ENCODE data around the gene NSD1. TPM values are rescaled to one million over a fixed set of nuclear protein-coding genes. Genes with fewer than 3 reads are reported as not detected.

NSD1 gene
- polyA plus RNA-seq, 1 donor from 2014 or later = 12.8 TPM

DNA sequence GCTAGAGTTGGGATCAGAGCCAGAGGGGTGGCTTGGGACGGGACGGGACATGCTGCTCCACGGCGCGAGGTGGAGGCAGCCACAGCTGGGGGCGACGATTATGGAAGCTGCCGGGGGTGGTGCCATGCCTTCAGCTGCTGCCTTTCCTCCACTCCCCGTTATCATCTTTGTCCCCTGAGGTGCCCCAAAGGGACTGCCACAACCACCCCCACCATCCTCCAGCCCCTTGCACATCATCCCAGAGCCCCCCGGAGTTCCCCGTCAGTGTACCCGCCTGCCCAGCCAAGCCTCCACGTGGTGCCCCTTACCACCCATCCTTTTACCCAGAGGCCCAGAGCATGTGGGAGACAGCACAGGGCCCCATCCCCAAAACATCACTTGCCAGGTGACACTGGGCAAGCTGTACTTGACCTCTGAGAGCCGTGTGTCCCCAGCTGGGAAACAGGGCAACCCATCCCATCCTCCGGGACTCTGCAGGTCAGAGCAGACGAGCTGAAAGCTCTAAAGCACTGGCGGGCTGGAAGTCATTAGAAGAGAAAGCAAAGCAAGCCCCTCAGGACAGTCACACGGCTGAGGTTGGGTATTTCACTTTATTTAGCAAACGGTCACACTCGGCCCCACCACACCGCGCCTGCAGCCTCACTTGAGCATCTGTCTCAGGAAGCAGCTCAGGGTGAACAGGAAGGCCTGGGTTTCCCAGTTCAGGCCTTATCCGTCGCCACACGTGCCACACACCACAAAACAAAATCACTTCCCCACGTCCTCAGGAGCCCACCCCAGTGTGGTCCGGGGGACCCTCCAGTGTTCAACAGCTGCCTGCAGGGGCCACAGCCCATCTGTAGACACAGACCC lies 197.6 kb downstream of the NSD1 start:
- no peaks in the 10 kb centered on the region for H3K36me3 ChIP-seq (ENCODE audit: insufficient read depth, low read length)
- H3K9me2 ChIP-seq (ENCODE audit: insufficient read depth, low read length) = no peaks in the 10 kb centered on the region

GRCh38 chr5:177332031-177332895 lies 198.7 kb downstream of the NSD1 start:
- Histone ChIP-seq H4K20me1 (ENCODE audit: insufficient read depth) (no peaks in the 10 kb centered on the region), H2AFZ (ENCODE audit: low read depth, low read length) (no peak overlapping the region), H3K36me3 (ENCODE audit: insufficient read depth, low read length) (no peaks in the 10 kb centered on the region), H3K9me2 (ENCODE audit: insufficient read depth, low read length) (no peaks in the 10 kb centered on the region), H3K9me3 (ENCODE audit: low read length) (no peaks in the 10 kb centered on the region), H3F3A (ENCODE audit: insufficient read depth, low read length, poor library complexity, severe bottlenecking) (no peaks in the 10 kb centered on the region), H3K4me3 (ENCODE audit: low read length) (no peak overlapping the region), H3K79me2 (replicated peaks; ENCODE audit: insufficient read depth, low read length) (no peaks in the 10 kb centered on the region), H3K27ac (ENCODE audit: low read length) (no peak overlapping the region), H3K27me3 (ENCODE audit: insufficient read depth, low read depth, low read length) (no peaks in the 10 kb centered on the region), H3K4me2 (ENCODE audit: low read length) (no peak overlapping the region), H3K9ac (ENCODE audit: low read length) (no peak overlapping the region)
- TF ChIP-seq, protein P1, sequence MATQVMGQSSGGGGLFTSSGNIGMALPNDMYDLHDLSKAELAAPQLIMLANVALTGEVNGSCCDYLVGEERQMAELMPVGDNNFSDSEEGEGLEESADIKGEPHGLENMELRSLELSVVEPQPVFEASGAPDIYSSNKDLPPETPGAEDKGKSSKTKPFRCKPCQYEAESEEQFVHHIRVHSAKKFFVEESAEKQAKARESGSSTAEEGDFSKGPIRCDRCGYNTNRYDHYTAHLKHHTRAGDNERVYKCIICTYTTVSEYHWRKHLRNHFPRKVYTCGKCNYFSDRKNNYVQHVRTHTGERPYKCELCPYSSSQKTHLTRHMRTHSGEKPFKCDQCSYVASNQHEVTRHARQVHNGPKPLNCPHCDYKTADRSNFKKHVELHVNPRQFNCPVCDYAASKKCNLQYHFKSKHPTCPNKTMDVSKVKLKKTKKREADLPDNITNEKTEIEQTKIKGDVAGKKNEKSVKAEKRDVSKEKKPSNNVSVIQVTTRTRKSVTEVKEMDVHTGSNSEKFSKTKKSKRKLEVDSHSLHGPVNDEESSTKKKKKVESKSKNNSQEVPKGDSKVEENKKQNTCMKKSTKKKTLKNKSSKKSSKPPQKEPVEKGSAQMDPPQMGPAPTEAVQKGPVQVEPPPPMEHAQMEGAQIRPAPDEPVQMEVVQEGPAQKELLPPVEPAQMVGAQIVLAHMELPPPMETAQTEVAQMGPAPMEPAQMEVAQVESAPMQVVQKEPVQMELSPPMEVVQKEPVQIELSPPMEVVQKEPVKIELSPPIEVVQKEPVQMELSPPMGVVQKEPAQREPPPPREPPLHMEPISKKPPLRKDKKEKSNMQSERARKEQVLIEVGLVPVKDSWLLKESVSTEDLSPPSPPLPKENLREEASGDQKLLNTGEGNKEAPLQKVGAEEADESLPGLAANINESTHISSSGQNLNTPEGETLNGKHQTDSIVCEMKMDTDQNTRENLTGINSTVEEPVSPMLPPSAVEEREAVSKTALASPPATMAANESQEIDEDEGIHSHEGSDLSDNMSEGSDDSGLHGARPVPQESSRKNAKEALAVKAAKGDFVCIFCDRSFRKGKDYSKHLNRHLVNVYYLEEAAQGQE (IDR thresholded peaks at IDR 0.05; ENCODE audit: borderline replicate concordance) = no peak
- TF ChIP-seq MXI1 (conservative IDR thresholded peaks at IDR 0.05; ENCODE audit: poor library complexity, severe bottlenecking) = no peak
- no peak for TF ChIP-seq CTCF (IDR thresholded peaks at IDR 0.05; ENCODE audit: poor library complexity, severe bottlenecking)
- no peak for TF ChIP-seq EZH2 (IDR thresholded peaks at IDR 0.05; ENCODE audit: borderline replicate concordance, insufficient read depth, low read length, poor library complexity, severe bottlenecking)

More for the DNA sequence above, 197.6 kb downstream of the NSD1 start:
- H3K79me2 ChIP-seq (replicated peaks; ENCODE audit: insufficient read depth, low read length) = no peaks in the 10 kb centered on the region
- no peaks in the 10 kb centered on the region for H3F3A ChIP-seq (ENCODE audit: insufficient read depth, low read length, poor library complexity, severe bottlenecking)
- H3K9ac ChIP-seq (ENCODE audit: low read length) = no peak overlapping the region
- H4K20me1 ChIP-seq (ENCODE audit: insufficient read depth) = no peaks in the 10 kb centered on the region
- no peak for TF ChIP-seq EZH2 (IDR thresholded peaks at IDR 0.05; ENCODE audit: borderline replicate concordance, insufficient read depth, low read length, poor library complexity, severe bottlenecking)
- no peak for TF ChIP-seq TAF1 (IDR thresholded peaks at IDR 0.05; ENCODE audit: low read depth)
- TF ChIP-seq POLR2AphosphoS5 (IDR thresholded peaks at IDR 0.05) = no peak
- TF ChIP-seq, protein P1 (IDR thresholded peaks at IDR 0.05; ENCODE audit: borderline replicate concordance) = no peak
- TF ChIP-seq RAD21 (conservative IDR thresholded peaks at IDR 0.05) = no peak
- TF ChIP-seq CTCF (IDR thresholded peaks at IDR 0.05; ENCODE audit: poor library complexity, severe bottlenecking) = no peak
- TF ChIP-seq MXI1 (conservative IDR thresholded peaks at IDR 0.05; ENCODE audit: poor library complexity, severe bottlenecking) = no peak
- no peak for TF ChIP-seq SMC3 (conservative IDR thresholded peaks at IDR 0.05; ENCODE audit: poor library complexity)
- TF ChIP-seq EP300 (conservative IDR thresholded peaks at IDR 0.05; ENCODE audit: poor library complexity, severe bottlenecking) = no peak
- no peaks in the 10 kb centered on the region for H3K9me3 ChIP-seq (ENCODE audit: low read length)
- no peak overlapping the region for H3K27ac ChIP-seq (ENCODE audit: low read length)
- no peak overlapping the region for H2AFZ ChIP-seq (ENCODE audit: low read depth, low read length)
- no peaks in the 10 kb centered on the region for H3K27me3 ChIP-seq (ENCODE audit: insufficient read depth, low read depth, low read length)
- H3K4me3 ChIP-seq (ENCODE audit: low read length) = no peak overlapping the region
- H3K4me2 ChIP-seq (ENCODE audit: low read length) = no peak overlapping the region

Data from neural cell (in vitro differentiated cells).